ENCODE results near the gene NFIB.

NFIB gene

GRCh38 chr9:14058325-14058688 is 255.6 kb downstream of the NFIB start:
- DNase-seq, result no peak

GRCh38 chr9:14057368-14058324 is 256.3 kb downstream of the NFIB start:
- no peak for DNase-seq

GRCh38 chr9:14056316-14056861 is 257.6 kb downstream of the NFIB start:
- DNase-seq, result no peak

GRCh38 chr9:14054096-14054495 is 259.8 kb downstream of the NFIB start:
- DNase-seq, result no peak

- no peak for DNase-seq
Observed at GRCh38 chr9:14052359-14052758, 261.6 kb downstream of the NFIB start.

- DNase-seq, result no peak
Observed at GRCh38 chr9:14051419-14051818, 262.5 kb downstream of the NFIB start.

- DNase-seq, result no peak
Observed at GRCh38 chr9:14043483-14043882, 270.5 kb downstream of the NFIB start.

- no peak for DNase-seq
Observed at GRCh38 chr9:14037331-14037730, 276.6 kb downstream of the NFIB start.

- no peak for DNase-seq
Observed at GRCh38 chr9:14033067-14033466, 280.9 kb downstream of the NFIB start.
